HG02798 (cell line): ENCODE data around the gene POLA1.
"Not testable (repeated sequence)": the region's sequence is repeated elsewhere in the genome, so short reads cannot be mapped to it uniquely, and the experiment has no call there.

Experiments used
- ATAC-seq: cut with Tn5 transposase; IDR thresholded peaks from one replicate; pipeline ENCODE4 v1.9.1; 2021; ENCODE audit warnings: mild to moderate bottlenecking; ENCODE audit not compliant: unreplicated experiment, poor library complexity

The POLA1 gene, protein sequence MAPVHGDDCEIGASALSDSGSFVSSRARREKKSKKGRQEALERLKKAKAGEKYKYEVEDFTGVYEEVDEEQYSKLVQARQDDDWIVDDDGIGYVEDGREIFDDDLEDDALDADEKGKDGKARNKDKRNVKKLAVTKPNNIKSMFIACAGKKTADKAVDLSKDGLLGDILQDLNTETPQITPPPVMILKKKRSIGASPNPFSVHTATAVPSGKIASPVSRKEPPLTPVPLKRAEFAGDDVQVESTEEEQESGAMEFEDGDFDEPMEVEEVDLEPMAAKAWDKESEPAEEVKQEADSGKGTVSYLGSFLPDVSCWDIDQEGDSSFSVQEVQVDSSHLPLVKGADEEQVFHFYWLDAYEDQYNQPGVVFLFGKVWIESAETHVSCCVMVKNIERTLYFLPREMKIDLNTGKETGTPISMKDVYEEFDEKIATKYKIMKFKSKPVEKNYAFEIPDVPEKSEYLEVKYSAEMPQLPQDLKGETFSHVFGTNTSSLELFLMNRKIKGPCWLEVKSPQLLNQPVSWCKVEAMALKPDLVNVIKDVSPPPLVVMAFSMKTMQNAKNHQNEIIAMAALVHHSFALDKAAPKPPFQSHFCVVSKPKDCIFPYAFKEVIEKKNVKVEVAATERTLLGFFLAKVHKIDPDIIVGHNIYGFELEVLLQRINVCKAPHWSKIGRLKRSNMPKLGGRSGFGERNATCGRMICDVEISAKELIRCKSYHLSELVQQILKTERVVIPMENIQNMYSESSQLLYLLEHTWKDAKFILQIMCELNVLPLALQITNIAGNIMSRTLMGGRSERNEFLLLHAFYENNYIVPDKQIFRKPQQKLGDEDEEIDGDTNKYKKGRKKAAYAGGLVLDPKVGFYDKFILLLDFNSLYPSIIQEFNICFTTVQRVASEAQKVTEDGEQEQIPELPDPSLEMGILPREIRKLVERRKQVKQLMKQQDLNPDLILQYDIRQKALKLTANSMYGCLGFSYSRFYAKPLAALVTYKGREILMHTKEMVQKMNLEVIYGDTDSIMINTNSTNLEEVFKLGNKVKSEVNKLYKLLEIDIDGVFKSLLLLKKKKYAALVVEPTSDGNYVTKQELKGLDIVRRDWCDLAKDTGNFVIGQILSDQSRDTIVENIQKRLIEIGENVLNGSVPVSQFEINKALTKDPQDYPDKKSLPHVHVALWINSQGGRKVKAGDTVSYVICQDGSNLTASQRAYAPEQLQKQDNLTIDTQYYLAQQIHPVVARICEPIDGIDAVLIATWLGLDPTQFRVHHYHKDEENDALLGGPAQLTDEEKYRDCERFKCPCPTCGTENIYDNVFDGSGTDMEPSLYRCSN (N-terminal part only)

DNA sequence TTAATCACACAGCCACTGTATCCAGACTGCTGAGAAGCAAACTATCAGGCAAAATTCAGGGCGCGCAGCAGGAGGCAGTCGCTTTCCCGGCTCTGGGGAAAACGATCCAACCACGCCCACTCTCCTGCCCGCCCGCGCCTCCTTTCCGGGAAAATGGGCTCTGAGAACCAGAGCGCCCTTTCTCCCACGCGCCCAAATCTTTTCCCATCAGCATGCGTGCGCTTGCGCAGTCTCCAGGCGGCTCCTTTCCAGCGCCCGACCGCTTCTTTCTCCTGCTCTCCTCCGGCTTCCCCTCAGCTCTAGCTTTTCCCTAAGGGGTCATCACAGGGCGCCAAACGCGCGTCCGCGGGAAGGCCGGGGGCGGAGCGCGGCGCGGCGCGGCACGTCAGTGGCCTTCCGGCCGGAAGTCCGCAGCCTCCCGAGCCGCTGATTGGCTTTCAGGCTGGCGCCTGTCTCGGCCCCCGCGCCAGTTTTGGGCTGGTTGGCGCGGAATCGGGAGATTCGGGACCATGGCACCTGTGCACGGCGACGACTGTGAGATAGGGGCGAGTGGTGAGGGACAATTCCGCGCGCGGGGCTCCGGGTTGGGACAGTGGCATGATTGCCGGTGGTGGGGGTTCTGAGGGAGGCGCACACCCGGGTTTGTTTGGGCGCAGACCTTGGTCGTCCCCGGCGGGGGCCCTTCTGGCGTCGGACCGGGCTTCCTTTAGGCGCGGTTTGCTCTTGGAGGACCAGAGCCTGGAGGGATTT lies at the start of gene POLA1:
TSS of gene POLA1 (plus strand) at position 466 of the 750 bp plus-strand sequence. CDS start at position 510, 44 bp downstream.
- peak; percentile 98 for ATAC-seq

DNA sequence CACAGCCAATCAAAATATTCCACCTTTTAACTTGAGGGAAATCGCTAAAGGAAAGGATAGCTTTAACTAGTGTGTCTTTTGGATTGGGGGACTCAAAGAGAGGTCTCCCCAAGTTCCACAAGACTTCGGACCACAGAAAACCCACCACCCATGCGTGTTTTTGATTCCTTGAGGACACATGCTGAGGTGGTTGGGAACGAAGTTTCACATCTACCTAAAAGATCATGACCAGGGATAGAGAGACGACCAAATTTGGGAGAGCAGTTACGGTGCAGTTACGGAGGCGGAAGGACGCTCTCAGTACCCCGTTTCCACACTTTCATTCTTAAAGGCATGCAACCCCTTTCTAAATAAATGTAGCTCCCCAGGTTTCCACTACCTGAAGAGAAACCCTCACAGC lies 47.7 kb upstream of the POLA1 start:
- ATAC-seq: no peak

DNA sequence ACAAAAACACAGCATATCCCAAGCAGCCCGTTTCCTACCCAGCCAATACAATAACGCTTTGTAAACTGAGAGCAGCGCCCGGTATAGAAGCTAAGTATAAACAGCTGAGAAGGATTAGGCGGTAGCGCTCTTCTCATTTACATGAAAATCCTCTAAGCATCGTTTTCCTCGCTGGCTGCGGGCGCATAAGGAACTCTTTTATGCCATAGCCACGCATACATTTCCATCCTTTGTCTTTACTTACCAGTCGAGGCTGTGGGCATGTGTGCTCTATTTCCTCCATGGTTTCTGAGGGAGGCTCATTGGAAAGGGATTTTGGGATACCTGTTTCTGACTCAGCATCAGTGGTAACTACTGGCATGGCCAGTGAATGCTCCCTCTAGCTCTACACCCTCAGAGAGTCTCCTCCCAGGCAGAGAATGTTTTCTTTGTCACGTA lies 47.0 kb upstream of the POLA1 start:
- peak; percentile 22 for ATAC-seq

DNA sequence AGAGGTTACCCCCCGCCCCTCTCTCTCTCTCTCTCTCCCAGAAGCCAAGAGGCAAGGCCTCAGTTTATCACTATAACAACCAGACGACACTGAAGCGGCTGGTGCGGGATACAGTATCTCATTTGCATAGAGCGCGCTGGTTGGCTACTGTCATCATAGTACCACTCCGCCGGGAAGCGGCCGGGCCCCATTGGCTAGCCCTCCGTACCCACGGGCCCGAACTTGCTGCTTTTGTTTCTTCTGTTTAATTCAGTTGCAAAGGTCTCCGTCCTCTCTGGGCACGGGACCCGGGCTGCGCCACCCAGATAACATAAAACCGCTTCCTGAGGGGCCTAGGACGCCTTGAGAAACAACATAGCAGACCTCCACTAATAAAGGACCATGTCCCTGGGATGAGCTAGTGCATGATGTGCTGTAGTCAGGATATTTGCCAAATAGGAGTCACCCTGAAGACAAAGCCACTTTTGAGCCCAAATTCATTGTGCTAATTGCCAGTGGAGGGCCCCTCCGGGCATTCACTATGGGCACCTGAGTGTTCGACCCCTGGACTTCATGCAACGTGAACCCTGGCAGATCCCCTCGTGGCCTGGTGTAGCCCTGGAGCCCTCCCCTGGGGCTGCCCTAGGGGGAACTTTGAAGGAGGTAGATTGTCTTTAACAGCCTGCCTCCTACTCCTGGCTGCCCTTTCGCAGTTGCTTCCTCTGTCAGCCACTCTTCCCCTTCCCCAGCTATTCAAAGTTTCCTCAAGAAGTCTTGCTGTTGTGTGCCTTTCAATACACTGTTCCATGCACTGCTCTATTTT lies 46.3 kb upstream of the POLA1 start, which contains the start of gene PCYT1B:
TSS of gene PCYT1B (minus strand) at position 91 of the 802 bp plus-strand sequence. CDS start 242 bp downstream, outside the sequence.
- ATAC-seq: peak; percentile 99

DNA sequence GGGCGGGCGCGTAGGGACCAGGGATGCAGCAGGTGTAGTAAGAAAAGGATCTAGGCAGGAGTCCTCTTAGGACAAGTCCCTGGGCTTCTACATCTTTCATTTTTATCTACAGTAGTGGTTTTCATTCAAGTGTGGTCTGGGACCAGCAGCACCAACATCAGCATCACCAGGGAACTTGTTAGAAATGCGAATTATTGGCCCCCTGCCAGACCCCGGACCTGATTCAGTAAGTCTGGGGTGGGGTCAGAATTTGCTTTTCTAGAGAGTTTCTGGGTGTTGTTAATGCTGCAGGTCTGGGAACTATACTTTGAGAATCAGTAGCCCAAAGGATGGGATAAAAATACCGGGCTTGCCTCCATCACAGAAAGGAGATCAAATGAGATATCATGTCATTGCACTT lies 45.2 kb upstream of the POLA1 start:
- no peak for ATAC-seq

DNA sequence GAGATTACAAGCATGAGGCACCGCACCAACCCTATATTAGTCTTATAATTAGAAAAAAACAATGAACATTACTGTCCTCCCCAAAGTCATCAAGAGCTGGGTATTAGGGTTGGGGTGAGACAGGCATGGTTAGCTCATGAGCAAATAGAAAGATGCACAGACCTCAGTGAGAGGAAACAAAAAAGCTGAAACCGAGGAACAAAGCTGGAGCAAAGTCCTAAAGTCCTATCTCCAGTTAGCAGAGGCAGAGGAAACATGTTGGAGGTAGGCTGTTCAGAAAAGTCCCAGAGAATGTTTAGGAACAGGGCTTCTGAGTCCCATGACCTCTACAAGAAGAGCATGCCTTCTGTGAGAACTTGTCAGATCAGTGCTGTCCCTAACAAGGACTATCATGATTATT lies 41.9 kb upstream of the POLA1 start:
- no peak for ATAC-seq

DNA sequence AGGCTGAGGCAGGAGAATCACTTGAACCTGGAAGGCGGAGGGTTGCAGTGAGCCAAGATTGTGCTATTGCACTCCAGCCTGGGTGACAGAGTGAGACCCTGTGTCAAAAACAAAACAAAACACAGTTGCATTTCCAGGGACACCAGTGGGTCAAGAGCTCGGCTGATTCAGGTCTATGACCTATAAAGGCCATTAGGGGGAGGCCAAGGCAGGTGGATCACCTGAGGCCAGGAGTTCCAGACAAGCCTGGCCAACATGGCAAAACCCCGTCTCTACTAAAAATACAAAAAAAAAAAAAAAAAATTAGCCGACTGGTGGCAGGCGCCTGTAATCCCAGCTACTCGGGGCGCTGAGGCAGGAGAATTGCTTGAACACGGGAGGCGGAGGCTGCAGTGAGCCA lies 38.0 kb upstream of the POLA1 start:
- not testable (repeated sequence) for ATAC-seq

DNA sequence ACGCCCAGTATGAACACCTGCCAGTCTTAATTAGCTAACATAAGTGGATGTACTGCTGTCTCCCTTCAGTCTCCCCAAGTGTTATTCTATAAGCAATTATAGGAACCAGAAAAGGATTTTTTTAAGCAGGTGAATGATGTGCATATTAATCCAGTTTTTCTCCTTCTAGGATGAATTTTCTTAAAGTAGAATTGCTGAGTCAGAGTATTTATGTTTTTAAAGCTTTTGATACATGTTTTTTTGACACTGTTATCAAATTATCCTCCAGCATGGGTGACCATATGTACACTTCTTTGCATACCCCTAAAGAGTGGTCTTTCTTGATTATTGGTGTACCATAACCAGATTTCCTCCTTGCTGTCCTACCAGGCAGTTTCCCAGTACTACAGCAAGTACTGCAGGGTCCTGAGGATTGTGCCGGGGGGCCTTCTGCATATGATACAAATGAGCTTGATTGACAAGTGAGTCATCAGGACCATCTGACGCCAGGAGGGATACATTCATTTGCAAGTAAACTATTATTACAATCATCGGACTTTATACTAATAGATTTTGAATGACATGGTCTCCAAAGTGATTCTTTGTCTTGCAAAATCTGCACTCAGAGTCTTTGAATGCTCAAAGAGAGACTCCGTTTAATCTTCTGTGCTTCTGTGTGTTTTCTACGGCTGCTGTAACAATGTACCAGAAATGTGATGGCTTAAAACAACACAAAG lies 35.9 kb upstream of the POLA1 start:
- no peak for ATAC-seq

DNA sequence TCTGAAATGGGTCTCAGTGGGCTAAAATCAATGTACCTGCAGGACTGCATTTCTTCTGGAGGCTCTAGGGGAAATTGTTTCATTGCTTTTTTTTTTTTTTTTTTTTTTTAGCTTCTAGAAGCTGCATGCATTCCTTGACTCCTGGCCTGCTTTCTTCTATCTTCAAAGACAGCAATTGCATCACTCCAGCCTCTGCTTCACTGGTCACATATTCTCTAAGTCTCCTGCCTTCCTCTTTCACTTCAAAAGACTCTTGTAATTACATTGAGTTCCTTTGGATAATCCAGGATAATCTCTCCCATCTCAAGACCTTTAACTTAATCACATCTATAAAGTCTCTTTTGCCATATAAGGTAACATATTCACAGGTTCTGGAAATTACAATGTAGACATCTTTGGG lies 35.3 kb upstream of the POLA1 start:
- no peak for ATAC-seq

DNA sequence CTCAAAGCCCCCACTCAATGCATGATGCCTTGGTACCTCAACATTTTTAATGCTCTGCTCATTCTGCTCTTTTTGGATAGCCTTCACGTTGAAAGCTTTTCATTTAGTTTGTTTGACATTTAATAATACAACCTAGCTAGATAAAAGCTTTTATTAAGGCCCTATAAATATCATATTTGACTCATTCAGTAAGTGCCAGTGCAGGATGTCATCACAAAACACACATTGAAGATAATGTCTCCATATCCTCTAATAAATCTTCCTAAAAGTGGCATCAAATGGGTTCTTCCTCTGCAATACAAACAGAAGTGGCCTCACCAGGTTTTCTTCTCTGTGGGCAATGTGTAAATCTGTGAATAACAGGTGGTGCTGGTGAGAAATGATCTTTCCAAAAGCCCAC lies 34.6 kb upstream of the POLA1 start:
- ATAC-seq: no peak

DNA sequence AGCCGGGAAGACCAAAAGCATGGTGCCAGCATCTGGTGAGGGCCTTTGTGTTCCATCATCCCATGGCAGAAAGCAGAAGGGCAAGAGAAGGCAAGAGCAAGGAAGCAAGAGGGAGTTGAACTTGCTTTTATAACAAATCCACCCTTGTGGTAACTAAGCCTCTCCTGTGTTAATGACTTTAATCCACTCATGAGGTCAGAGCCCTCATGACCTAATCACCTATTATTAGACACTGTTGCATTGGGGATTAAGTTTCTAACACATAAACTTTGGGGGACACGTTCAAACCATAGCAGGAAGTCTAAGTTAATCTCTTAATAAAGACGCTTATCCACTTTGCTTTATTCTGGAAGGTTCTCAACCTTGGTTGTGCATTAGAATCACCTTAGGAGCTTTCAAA lies 34.1 kb upstream of the POLA1 start:
- no peak for ATAC-seq

DNA sequence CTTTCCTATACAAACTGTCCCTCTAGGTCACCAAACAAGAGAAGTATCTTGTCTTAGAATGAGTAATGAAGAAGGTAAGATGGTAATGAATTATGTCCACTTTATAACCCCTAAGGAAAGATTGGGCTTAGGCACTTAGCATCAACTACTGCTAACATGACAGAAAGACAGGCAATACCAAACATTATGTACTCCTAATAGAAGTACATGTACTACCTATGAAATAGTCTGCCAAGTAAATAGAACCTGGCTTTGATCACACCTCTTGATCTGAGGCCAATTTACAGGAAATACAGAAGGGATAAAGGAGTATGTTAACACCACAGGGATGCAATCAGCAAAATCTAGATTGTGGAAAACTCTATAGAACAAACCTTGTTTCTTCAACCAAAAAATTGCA lies 32.4 kb upstream of the POLA1 start:
- ATAC-seq: no peak

DNA sequence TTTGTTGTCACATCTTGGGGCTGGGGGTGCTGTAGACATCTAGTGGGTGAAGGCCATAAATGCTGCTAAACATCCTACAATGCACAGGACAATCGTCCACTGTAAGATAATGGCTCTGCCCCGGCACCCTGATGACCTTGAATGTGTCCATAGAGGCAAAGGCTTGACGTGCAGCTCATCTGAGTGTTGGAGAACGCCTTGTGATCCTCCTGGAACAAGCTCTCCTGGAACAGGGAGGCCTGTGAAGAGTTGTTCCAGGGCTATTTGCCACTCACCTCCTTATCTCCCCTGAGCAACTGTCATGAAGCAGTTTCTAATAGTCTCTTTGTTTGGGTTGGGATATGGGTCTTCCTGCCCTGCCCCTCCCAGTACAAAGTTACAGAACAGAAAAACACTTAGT lies 31.4 kb upstream of the POLA1 start:
- no peak for ATAC-seq

DNA sequence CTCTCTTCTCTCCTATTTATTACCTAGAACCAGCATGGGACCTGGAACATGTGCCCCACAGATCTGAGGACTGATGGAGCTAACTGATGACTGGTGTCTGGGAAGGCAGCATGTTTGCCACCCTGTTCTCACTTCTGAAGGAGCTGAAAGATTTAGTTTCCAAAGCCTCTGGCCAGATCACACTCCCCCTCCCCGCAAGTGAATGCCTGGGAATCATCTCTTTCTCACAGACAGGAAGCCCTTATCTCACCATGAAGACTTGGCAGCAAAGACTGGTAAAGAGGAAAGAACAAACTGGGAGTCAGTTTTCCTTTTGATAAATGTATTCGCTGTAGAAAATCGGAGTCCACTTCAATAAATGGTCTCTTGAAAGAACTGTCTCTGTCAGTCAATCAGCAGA lies 25.6 kb upstream of the POLA1 start:
- no peak for ATAC-seq

DNA sequence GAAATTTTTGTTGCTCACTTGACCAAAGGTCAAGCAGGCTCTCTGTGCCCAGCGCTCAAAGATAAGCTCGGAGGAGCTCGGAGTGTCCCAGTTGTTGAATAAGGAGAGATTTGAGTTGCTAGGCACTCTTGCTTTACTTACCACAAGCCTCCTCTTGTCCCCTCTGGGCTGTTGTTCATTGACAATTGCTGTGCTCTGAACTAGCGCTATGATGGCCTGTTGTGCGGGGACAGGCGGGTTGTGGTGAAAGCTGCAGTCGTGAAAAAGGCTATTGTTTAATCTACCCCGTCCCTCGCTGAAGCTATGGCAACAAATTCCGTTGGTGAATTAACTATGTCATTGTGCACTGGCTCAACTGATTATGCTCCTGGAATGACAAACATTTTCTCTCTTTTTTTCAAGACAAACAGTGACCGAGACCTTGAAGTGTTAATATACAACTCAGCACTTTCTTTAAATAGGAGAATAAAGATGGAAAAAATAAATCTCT lies 21.0 kb upstream of the POLA1 start:
- no peak for ATAC-seq

DNA sequence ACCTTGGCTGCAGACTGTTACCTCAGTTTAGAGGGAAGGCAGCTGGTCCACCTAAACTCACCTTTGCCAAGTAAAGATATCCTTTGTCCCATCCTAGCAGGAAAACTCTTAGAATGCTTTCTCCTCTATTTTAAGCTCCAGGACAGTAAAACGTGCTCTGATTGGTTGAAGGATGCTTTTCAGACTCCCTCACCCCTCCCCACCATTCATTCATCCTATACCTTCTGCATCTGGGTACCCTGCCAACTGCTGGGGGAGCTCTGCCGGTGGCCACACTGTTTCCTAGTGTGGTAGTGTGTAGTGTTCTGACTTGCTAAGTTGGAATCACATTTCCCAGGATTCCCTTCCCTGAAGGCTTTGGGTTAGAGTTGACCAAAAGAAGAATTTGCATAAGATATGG lies 20.3 kb upstream of the POLA1 start:
- ATAC-seq: no peak

DNA sequence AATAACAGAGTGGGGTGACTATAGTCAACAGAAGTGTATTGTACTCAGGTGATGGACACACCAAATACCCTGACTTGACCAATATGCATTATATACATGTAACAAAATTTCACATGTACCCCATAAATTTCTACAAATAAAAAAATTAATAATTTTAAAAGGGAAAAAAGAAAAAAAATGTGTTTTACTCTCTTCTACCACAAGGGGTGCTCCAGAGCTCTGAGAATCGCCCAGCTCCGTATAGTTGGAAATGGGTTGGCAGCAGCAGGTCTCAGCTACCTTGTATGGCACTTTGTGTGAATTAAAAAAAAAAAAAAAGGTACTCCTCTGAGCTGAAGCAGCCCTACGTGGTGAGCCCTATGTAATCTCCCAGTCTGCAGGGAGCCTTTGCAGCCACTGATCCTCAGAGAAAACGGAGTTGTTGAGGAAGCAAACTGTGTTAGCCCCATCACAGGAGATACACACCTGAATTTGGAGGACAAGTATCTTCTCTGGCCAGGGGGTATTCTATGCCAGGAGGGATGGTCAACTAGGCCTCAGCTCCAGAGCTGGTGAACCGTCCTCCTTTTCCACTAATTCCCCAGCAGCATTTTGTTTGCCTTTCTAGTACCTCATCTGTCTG lies 17.2 kb upstream of the POLA1 start:
- ATAC-seq: no peak
